GM19395 (cell line): ENCODE results near the gene EVA1B.

Experiments used
- ATAC-seq: cut with Tn5 transposase; IDR thresholded peaks from one replicate; pipeline ENCODE4 v1.9.1; 2021; ENCODE audit warnings: mild to moderate bottlenecking, moderate library complexity; ENCODE audit not compliant: unreplicated experiment

EVA1B gene

GRCh38 chr1:36323636-36324352 lies at the start of gene EVA1B:
Gene EVA1B (minus strand): TSS chr1:36323645. CDS start chr1:36323037, 608 bp downstream.
- no peak for ATAC-seq

- ATAC-seq: no peak
These were observed 49.2 kb upstream of the EVA1B start for GRCh38 chr1:36372617-36373016.

GRCh38 chr1:36369061-36369861 lies 45.8 kb upstream of the EVA1B start:
- no peak for ATAC-seq

- no peak for ATAC-seq
These were observed 44.4 kb upstream of the EVA1B start for GRCh38 chr1:36367798-36368197.

GRCh38 chr1:36367066-36367465 lies 43.6 kb upstream of the EVA1B start:
- ATAC-seq: no peak

- no peak for ATAC-seq
These were observed 42.7 kb upstream of the EVA1B start for GRCh38 chr1:36366091-36366661.

GRCh38 chr1:36365381-36365780 lies 41.9 kb upstream of the EVA1B start:
- ATAC-seq: no peak

GRCh38 chr1:36359911-36360550 lies 36.6 kb upstream of the EVA1B start:
- ATAC-seq: no peak

GRCh38 chr1:36359383-36359782 lies 35.9 kb upstream of the EVA1B start:
- ATAC-seq: no peak

GRCh38 chr1:36358514-36359084 lies 35.2 kb upstream of the EVA1B start:
- no peak for ATAC-seq

GRCh38 chr1:36355811-36356210 lies 32.4 kb upstream of the EVA1B start:
- no peak for ATAC-seq

- ATAC-seq: no peak
These were observed 31.0 kb upstream of the EVA1B start for GRCh38 chr1:36354486-36354885.

GRCh38 chr1:36352910-36353878 lies 29.7 kb upstream of the EVA1B start:
- ATAC-seq: no peak

GRCh38 chr1:36352125-36352909 lies 28.9 kb upstream of the EVA1B start:
- no peak for ATAC-seq

GRCh38 chr1:36351227-36351977 lies 28.0 kb upstream of the EVA1B start:
- ATAC-seq: no peak

GRCh38 chr1:36350659-36351226 lies 27.3 kb upstream of the EVA1B start:
- ATAC-seq: no peak

GRCh38 chr1:36349839-36350238 lies 26.4 kb upstream of the EVA1B start:
- ATAC-seq: no peak

- peak; percentile 74 for ATAC-seq
These were observed 25.8 kb upstream of the EVA1B start for GRCh38 chr1:36349241-36349671.
